ENCODE data around the gene ABTB2.

GRCh38 chr11:34267013-34267412, 90.8 kb downstream of the ABTB2 start:
- TF ChIP-seq CTCF (IDR thresholded peaks at IDR 0.05; ENCODE audit: insufficient read depth, low read length) (no peak), GABPA (IDR thresholded peaks at IDR 0.05; ENCODE audit: low read depth) (no peak), POLR2AphosphoS5 (IDR thresholded peaks at IDR 0.05; ENCODE audit: low read depth) (no peak), REST (IDR thresholded peaks at IDR 0.05; ENCODE audit: insufficient replicate concordance, low read depth) (no peak)
